ENCODE data around the gene PCGF6.
A peak's percentile ranks its signal among the peaks of the same experiment; 100 is the strongest.

Gene PCGF6

GRCh38 chr10:103353281-103353680, 2.3 kb upstream of the PCGF6 start:
- peaks cover 10% of the 10 kb centered on the region for H3K36me3 ChIP-seq (ENCODE audit: low read depth)
- no peak for ATAC-seq (ENCODE audit: low read depth)
- H3K27me3 ChIP-seq (ENCODE audit: insufficient read depth, poor library complexity, severe bottlenecking), result no peaks in the 10 kb centered on the region
- no peak for DNase-seq (ENCODE audit: low spot score)
- H3K4me3 ChIP-seq (ENCODE audit: severe bottlenecking), result no peak overlapping the region
- no peak overlapping the region for H3K27ac ChIP-seq (ENCODE audit: poor library complexity, severe bottlenecking)
- H3K9me3 ChIP-seq (ENCODE audit: severe bottlenecking), result no peaks in the 10 kb centered on the region
- no peak for TF ChIP-seq CTCF (IDR thresholded peaks at IDR 0.05; ENCODE audit: poor library complexity, severe bottlenecking)
- H3K4me1 ChIP-seq (ENCODE audit: insufficient read depth, poor library complexity, severe bottlenecking), result peaks cover 3% of the 10 kb centered on the region

- DNase-seq (ENCODE audit: low spot score) (no peak), ATAC-seq (ENCODE audit: low read depth) (no peak)
- no peaks in the 10 kb centered on the region for H3K27me3 ChIP-seq (ENCODE audit: insufficient read depth, poor library complexity, severe bottlenecking)
- H3K4me3 ChIP-seq (ENCODE audit: severe bottlenecking), result peak overlapping the region; percentile 51
- no peak for TF ChIP-seq CTCF (IDR thresholded peaks at IDR 0.05; ENCODE audit: poor library complexity, severe bottlenecking)
- no peaks in the 10 kb centered on the region for H3K4me1 ChIP-seq (ENCODE audit: insufficient read depth, poor library complexity, severe bottlenecking)
- peaks cover 41% of the 10 kb centered on the region for H3K36me3 ChIP-seq (ENCODE audit: low read depth)
- peak overlapping the region; percentile 52 for H3K27ac ChIP-seq (ENCODE audit: poor library complexity, severe bottlenecking)
- no peaks in the 10 kb centered on the region for H3K9me3 ChIP-seq (ENCODE audit: severe bottlenecking)
Observed at GRCh38 chr10:103350175-103350516, 794 bp downstream of the PCGF6 start.

- Histone ChIP-seq H3K27ac (ENCODE audit: poor library complexity, severe bottlenecking) (no peak overlapping the region), H3K36me3 (ENCODE audit: low read depth) (peaks cover 74% of the 10 kb centered on the region), H3K4me1 (ENCODE audit: insufficient read depth, poor library complexity, severe bottlenecking) (no peaks in the 10 kb centered on the region), H3K27me3 (ENCODE audit: insufficient read depth, poor library complexity, severe bottlenecking) (no peaks in the 10 kb centered on the region), H3K9me3 (ENCODE audit: severe bottlenecking) (no peaks in the 10 kb centered on the region), H3K4me3 (ENCODE audit: severe bottlenecking) (no peak overlapping the region)
- DNase-seq (ENCODE audit: low spot score) (no peak), ATAC-seq (ENCODE audit: low read depth) (no peak)
- TF ChIP-seq CTCF (IDR thresholded peaks at IDR 0.05; ENCODE audit: poor library complexity, severe bottlenecking), result no peak
Observed at GRCh38 chr10:103336370-103336769, 14.6 kb downstream of the PCGF6 start.

GRCh38 chr10:103334567-103334966, 16.4 kb downstream of the PCGF6 start:
- Histone ChIP-seq H3K4me1 (ENCODE audit: insufficient read depth, poor library complexity, severe bottlenecking) (no peaks in the 10 kb centered on the region), H3K27me3 (ENCODE audit: insufficient read depth, poor library complexity, severe bottlenecking) (no peaks in the 10 kb centered on the region), H3K27ac (ENCODE audit: poor library complexity, severe bottlenecking) (no peak overlapping the region), H3K9me3 (ENCODE audit: severe bottlenecking) (no peaks in the 10 kb centered on the region), H3K4me3 (ENCODE audit: severe bottlenecking) (no peak overlapping the region), H3K36me3 (ENCODE audit: low read depth) (peaks cover 76% of the 10 kb centered on the region)
- no peak for TF ChIP-seq CTCF (IDR thresholded peaks at IDR 0.05; ENCODE audit: poor library complexity, severe bottlenecking)
- no peak for ATAC-seq (ENCODE audit: low read depth)
- no peak for DNase-seq (ENCODE audit: low spot score)

GRCh38 chr10:103333934-103334520, 16.9 kb downstream of the PCGF6 start:
- H3K4me3 ChIP-seq (ENCODE audit: severe bottlenecking), result no peak overlapping the region
- H3K27ac ChIP-seq (ENCODE audit: poor library complexity, severe bottlenecking), result no peak overlapping the region
- H3K36me3 ChIP-seq (ENCODE audit: low read depth), result peaks cover 76% of the 10 kb centered on the region
- no peaks in the 10 kb centered on the region for H3K27me3 ChIP-seq (ENCODE audit: insufficient read depth, poor library complexity, severe bottlenecking)
- no peak for ATAC-seq (ENCODE audit: low read depth)
- peak; percentile 86 for TF ChIP-seq CTCF (IDR thresholded peaks at IDR 0.05; ENCODE audit: poor library complexity, severe bottlenecking)
- H3K9me3 ChIP-seq (ENCODE audit: severe bottlenecking), result no peaks in the 10 kb centered on the region
- DNase-seq (ENCODE audit: low spot score), result no peak
- no peaks in the 10 kb centered on the region for H3K4me1 ChIP-seq (ENCODE audit: insufficient read depth, poor library complexity, severe bottlenecking)

All from RWPE2 (cell line).